SH-SY5Y (cell line): ENCODE results near the gene ZNF124.

Source experiments
- GATA2 ChIP-seq: IDR thresholded peaks from 2 replicates; pipeline ENCODE4 v1.6.1; 2011; ENCODE audit warnings: mild to moderate bottlenecking, low read depth, low read length
- GATA3 ChIP-seq: IDR thresholded peaks from 2 replicates; pipeline ENCODE4 v1.6.1; 2011; ENCODE audit warnings: low read depth, mild to moderate bottlenecking, low read length, moderate library complexity

DNA sequence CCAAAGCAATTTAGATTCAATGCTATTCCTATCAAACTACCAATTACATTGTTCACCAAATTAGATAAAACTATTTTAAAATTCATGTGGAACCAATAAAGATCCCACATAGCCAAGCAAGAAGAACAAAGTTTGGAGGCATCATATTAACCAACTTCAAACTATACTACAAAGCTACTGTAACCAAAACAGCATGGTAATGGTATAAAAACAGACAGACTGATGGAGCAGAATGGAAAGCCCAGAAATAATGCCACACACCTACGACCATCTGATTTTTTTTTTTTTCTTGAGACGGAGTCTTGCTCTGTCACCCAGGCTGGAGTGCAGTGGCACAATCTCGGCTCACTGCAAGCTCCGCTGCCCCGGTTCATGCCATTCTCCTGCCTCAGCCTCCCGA is 7.1 kb downstream of the ZNF124 start:
- TF ChIP-seq GATA2 (no peak), GATA3 (no peak)
